Calu3 (cell line): ENCODE results near the gene SCNN1G. TPM values are rescaled to one million over a fixed set of nuclear protein-coding genes. Genes with fewer than 3 reads are reported as not detected.

Experiments
- Bru-seq: library from RNA; stranded (reverse); fragments of 400-500 nt; gene quantifications from one replicate; lab custom pipeline; 2021; lab: Mats Ljungman, UMichigan
- BruChase-seq, 2 experiments: library from RNA; stranded (reverse); fragments of 400-500 nt; gene quantifications; one replicate each; lab custom pipeline; 2021; lab: Mats Ljungman, UMichigan
- BruUV-seq: library from RNA; stranded (reverse); fragments of 400-500 nt; replicated peaks from 2 replicates; lab custom pipeline; 2021; lab: Mats Ljungman, UMichigan
- CTCF ChIA-PET: fragments of 300-600 bp; sonication (Branson Sonifier 250); formaldehyde crosslinking; loops from one replicate; lab custom pipeline; 2022; ENCODE audit warnings: antibody characterized with exemption; lab: Charles Lee
- DNase-seq: peaks from one replicate; pipeline ENCODE4 v3.0.0; 2022
- H3K27ac Mint-ChIP-seq: one replicate; pipeline ENCODE4 v1.8.0; 2022; ENCODE audit warnings: mixed read lengths; ENCODE audit not compliant: unreplicated experiment
- H3K27me3 Mint-ChIP-seq: one replicate; pipeline ENCODE4 v1.8.0; 2022; ENCODE audit warnings: mixed read lengths; ENCODE audit not compliant: unreplicated experiment
- H3K36me3 Mint-ChIP-seq: one replicate; pipeline ENCODE4 v1.8.0; 2022; ENCODE audit warnings: mild to moderate bottlenecking, moderate library complexity, mixed read lengths; ENCODE audit not compliant: insufficient read depth, unreplicated experiment
- H3K4me1 Mint-ChIP-seq: one replicate; pipeline ENCODE4 v1.8.0; 2022; ENCODE audit warnings: mild to moderate bottlenecking, low read depth, mixed read lengths; ENCODE audit not compliant: unreplicated experiment
- H3K4me3 Mint-ChIP-seq: one replicate; pipeline ENCODE4 v1.8.0; 2022; ENCODE audit warnings: mild to moderate bottlenecking, low read depth, moderate library complexity, mixed read lengths; ENCODE audit not compliant: unreplicated experiment
- H3K9me3 Mint-ChIP-seq: one replicate; pipeline ENCODE4 v1.8.0; 2022; ENCODE audit warnings: low read depth, mixed read lengths; ENCODE audit not compliant: unreplicated experiment
- CTCF ChIP-seq: fragments of 200-600 bp; IDR thresholded peaks from one replicate; pipeline ENCODE4 v1.8.0; 2022; ENCODE audit warnings: antibody characterized with exemption; ENCODE audit not compliant: unreplicated experiment
- intact Hi-C: fragments of 100-400 bp; cut with micrococcal nuclease; formaldehyde crosslinking; loops from one replicate; pipeline ENCODE4 v1.10.0; 2022; ENCODE audit not compliant: unreplicated experiment
- long read RNA-seq: library from polyadenylated mRNA; stranded (forward); transcript quantifications from one replicate; pipeline ENCODE4 v2.0.0, GENCODE V29; 2022
- total RNA-seq: library from RNA; stranded (reverse); gene quantifications from 2 replicates; pipeline ENCODE4 v1.2.3, GENCODE V29; 2022

The SCNN1G gene
- not detected in 2 replicates for total RNA-seq
- percentile 3 among the genes with signal in this experiment for Bru-seq, nascent RNA
- percentile 8 among the genes with signal in this experiment for BruChase-seq, experiment 1, labeled RNA remaining after a 6-hour chase
- BruChase-seq, experiment 2, labeled RNA remaining after a 2-hour chase = percentile 12 among the genes with signal in this experiment
- long read RNA-seq = 0 reads

GRCh38 chr16:23182679-23183542 lies at the start of gene SCNN1G:
SCNN1G (plus strand) TSS chr16:23182745; CDS start chr16:23186272, 3,527 bp downstream.
- H3K27me3 Mint-ChIP-seq = peaks cover 86% of the 10 kb centered on the region
- TF ChIP-seq CTCF = no peak
- peak within 1 kb of the TSS; percentile 41 for H3K4me3 Mint-ChIP-seq
- no peak within 1 kb of the TSS for H3K27ac Mint-ChIP-seq
- peak; percentile 14 for DNase-seq
- intact Hi-C loops = loop anchor here (1.0 to 10.0 kb wide), 3 partner anchors 194 to 322 kb away; no protein-coding TSS in a partner anchor
- peaks cover 10% of the 10 kb centered on the region for H3K4me1 Mint-ChIP-seq
- CTCF ChIA-PET = interaction anchor here (0.6 to 4.7 kb wide), 4 partner anchors 9 to 253 kb away, joined by 3 to 54 read pairs (median 4); no protein-coding TSS in a partner anchor
- no peaks in the 10 kb centered on the region for H3K9me3 Mint-ChIP-seq
- no peaks in the 10 kb centered on the region for H3K36me3 Mint-ChIP-seq
- BruUV-seq = no TSS peak

DNA sequence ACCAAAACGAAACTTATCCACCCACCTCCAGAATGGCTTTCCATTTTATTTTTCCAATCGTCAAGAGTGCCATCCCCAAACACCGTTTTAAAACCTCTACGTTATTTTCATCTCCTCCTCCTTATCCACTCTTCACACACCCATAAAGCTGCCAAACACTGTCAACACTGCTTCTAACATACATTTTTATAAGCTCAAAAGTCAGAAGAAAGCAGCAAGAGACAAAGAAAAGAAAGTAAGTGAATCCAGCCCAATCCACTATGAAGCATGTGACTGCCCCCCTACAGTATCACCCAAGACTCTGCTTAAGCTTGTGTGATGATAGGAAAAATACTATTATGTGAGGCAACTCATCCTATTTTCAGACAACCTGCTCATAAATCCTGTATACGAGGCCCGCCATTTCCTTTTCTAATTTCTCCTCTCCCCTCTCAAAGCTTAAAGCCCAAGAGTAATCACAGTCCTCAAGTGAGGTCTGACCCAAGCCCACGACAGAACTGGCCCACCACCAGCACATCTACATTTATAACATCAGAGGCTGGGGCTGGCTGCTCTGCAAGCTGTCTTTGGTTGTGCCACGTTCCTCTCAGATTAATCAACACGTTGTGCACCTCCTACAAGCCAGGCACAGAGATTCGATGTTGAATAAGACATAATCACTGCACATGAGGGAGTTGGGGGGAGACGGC lies 49.6 kb upstream of the SCNN1G start:
- TF ChIP-seq CTCF = no peak
- Mint-ChIP-seq H3K4me1 (no peaks in the 10 kb centered on the region), H3K27ac (no peak overlapping the region), H3K4me3 (no peak overlapping the region), H3K9me3 (peaks cover 4% of the 10 kb centered on the region), H3K36me3 (no peaks in the 10 kb centered on the region), H3K27me3 (no peaks in the 10 kb centered on the region)
- CTCF ChIA-PET = no interaction called here
- BruUV-seq = no TSS peak
- intact Hi-C loops = no loop called here
- no peak for DNase-seq

- Mint-ChIP-seq H3K9me3 (peaks cover 11% of the 10 kb centered on the region), H3K27ac (no peak overlapping the region), H3K27me3 (no peaks in the 10 kb centered on the region), H3K36me3 (no peaks in the 10 kb centered on the region), H3K4me1 (no peaks in the 10 kb centered on the region), H3K4me3 (no peak overlapping the region)
- no peak for DNase-seq
- no peak for TF ChIP-seq CTCF
- intact Hi-C loops = no loop called here
- no TSS peak for BruUV-seq
- CTCF ChIA-PET = interaction anchor here (0.7 to 0.9 kb wide), 3 partner anchors 15 to 30 kb away, joined by 4 read pairs; partner anchors contain the start of gene USP31
Measured at GRCh38 chr16:23134274-23134673, 48.3 kb upstream of the SCNN1G start.

GRCh38 chr16:23137256-23137655 lies 45.3 kb upstream of the SCNN1G start:
- no peak for DNase-seq
- Mint-ChIP-seq H3K9me3 (peaks cover 11% of the 10 kb centered on the region), H3K27ac (no peak overlapping the region), H3K4me3 (no peak overlapping the region), H3K4me1 (no peaks in the 10 kb centered on the region), H3K36me3 (no peaks in the 10 kb centered on the region), H3K27me3 (no peaks in the 10 kb centered on the region)
- no TSS peak for BruUV-seq
- CTCF ChIA-PET = no interaction called here
- no peak for TF ChIP-seq CTCF
- intact Hi-C loops = no loop called here
